Measurements from ENCODE around the gene TFF1.

The TFF1 gene

GRCh38 chr21:42381347-42381984, 15.1 kb upstream of the TFF1 start:
- no peak for DNase-seq

GRCh38 chr21:42379426-42380215, 13.3 kb upstream of the TFF1 start:
- no peak for DNase-seq

GRCh38 chr21:42378418-42378817, 12.1 kb upstream of the TFF1 start:
- no peak for DNase-seq

- DNase-seq, result no peak
These were observed 11.6 kb upstream of the TFF1 start for GRCh38 chr21:42377951-42378340.

GRCh38 chr21:42377211-42377950, 11.0 kb upstream of the TFF1 start:
- DNase-seq, result no peak

GRCh38 chr21:42376338-42376982, 10.1 kb upstream of the TFF1 start:
- DNase-seq, result no peak

GRCh38 chr21:42375966-42376337, 9.6 kb upstream of the TFF1 start:
- no peak for DNase-seq

GRCh38 chr21:42375506-42375905, 9.2 kb upstream of the TFF1 start:
- no peak for DNase-seq

- no peak for DNase-seq
These were observed 8.6 kb upstream of the TFF1 start for GRCh38 chr21:42374864-42375499.

GRCh38 chr21:42374457-42374856, 8.1 kb upstream of the TFF1 start:
- no peak for DNase-seq

GRCh38 chr21:42373908-42374455, 7.6 kb upstream of the TFF1 start:
- DNase-seq, result no peak

GRCh38 chr21:42373196-42373907, 7.0 kb upstream of the TFF1 start:
- DNase-seq, result no peak

GRCh38 chr21:42370894-42371654, 4.7 kb upstream of the TFF1 start:
- DNase-seq, result no peak

GRCh38 chr21:42369821-42370220, 3.5 kb upstream of the TFF1 start:
- no peak for DNase-seq

GRCh38 chr21:42367367-42368165, 1.2 kb upstream of the TFF1 start:
- DNase-seq, result no peak

- no peak for DNase-seq
These were observed 565 bp downstream of the TFF1 start for GRCh38 chr21:42365770-42366169.

GRCh38 chr21:42364304-42364865, 1.9 kb downstream of the TFF1 start:
- no peak for DNase-seq

GRCh38 chr21:42363312-42363711, 3.0 kb downstream of the TFF1 start:
- no peak for DNase-seq

GRCh38 chr21:42362700-42363099, 3.6 kb downstream of the TFF1 start:
- DNase-seq, result no peak

- DNase-seq, result no peak
These were observed 4.1 kb downstream of the TFF1 start for GRCh38 chr21:42362198-42362597.

Data from fibroblast of skin of abdomen (primary cell).